ENCODE data around the gene TNRC6C.
A peak's percentile ranks its signal among the peaks of the same experiment; 100 is the strongest.
"Not testable (repeated sequence)": the region's sequence is repeated elsewhere in the genome, so short reads cannot be mapped to it uniquely, and the experiment has no call there.

Gene TNRC6C

GRCh38 chr17:77930780-77931768, 27.4 kb upstream of the TNRC6C start:
- no peak for DNase-seq (ENCODE audit: low spot score)

GRCh38 chr17:77933777-77934398, 24.6 kb upstream of the TNRC6C start:
- no peak for DNase-seq (ENCODE audit: low spot score)

- DNase-seq (ENCODE audit: low spot score) = no peak
Measured at GRCh38 chr17:77935121-77935571, 23.4 kb upstream of the TNRC6C start.

- DNase-seq (ENCODE audit: low spot score) = not testable (repeated sequence)
Measured at GRCh38 chr17:77935744-77936143, 22.8 kb upstream of the TNRC6C start.

GRCh38 chr17:77936881-77937280, 21.6 kb upstream of the TNRC6C start:
- DNase-seq (ENCODE audit: low spot score) = no peak

- DNase-seq (ENCODE audit: low spot score) = no peak
Measured at GRCh38 chr17:77941004-77941403, 17.5 kb upstream of the TNRC6C start.

- DNase-seq (ENCODE audit: low spot score) = no peak
Measured at GRCh38 chr17:77942112-77942988, 16.2 kb upstream of the TNRC6C start.

- no peak for DNase-seq (ENCODE audit: low spot score)
Measured at GRCh38 chr17:77943971-77944370, 14.5 kb upstream of the TNRC6C start.

- DNase-seq (ENCODE audit: low spot score) = no peak
Measured at GRCh38 chr17:77944390-77945222, 13.9 kb upstream of the TNRC6C start.

GRCh38 chr17:77946900-77947645, 11.4 kb upstream of the TNRC6C start:
- no peak for DNase-seq (ENCODE audit: low spot score)

GRCh38 chr17:77948690-77949114, 9.8 kb upstream of the TNRC6C start:
- DNase-seq (ENCODE audit: low spot score) = peak; percentile 39

GRCh38 chr17:77951123-77951522, 7.4 kb upstream of the TNRC6C start:
- DNase-seq (ENCODE audit: low spot score) = no peak

GRCh38 chr17:77952368-77952767, 6.1 kb upstream of the TNRC6C start:
- no peak for DNase-seq (ENCODE audit: low spot score)

- DNase-seq (ENCODE audit: low spot score) = no peak
Measured at GRCh38 chr17:77957235-77957856, 1.2 kb upstream of the TNRC6C start.

- DNase-seq (ENCODE audit: low spot score) = no peak
Measured at GRCh38 chr17:77958716-77959125, 218 bp downstream of the TNRC6C start.

GRCh38 chr17:77959126-77959925, 823 bp downstream of the TNRC6C start:
- DNase-seq (ENCODE audit: low spot score) = no peak

GRCh38 chr17:77959926-77960521, 1.5 kb downstream of the TNRC6C start:
- no peak for DNase-seq (ENCODE audit: low spot score)

- DNase-seq (ENCODE audit: low spot score) = no peak
Measured at GRCh38 chr17:77961741-77962140, 3.2 kb downstream of the TNRC6C start.

GRCh38 chr17:77962348-77962747, 3.8 kb downstream of the TNRC6C start:
- no peak for DNase-seq (ENCODE audit: low spot score)
